OCI-LY7 (cell line): Measurements from ENCODE around the gene RPS6KB2. TPM values are rescaled to one million over a fixed set of nuclear protein-coding genes. Genes with fewer than 3 reads are reported as not detected.
"Not testable (repeated sequence)": the region's sequence is repeated elsewhere in the genome, so short reads cannot be mapped to it uniquely, and the experiment has no call there.

Experiments used
- BruUV-seq: library from RNA; stranded (reverse); fragments of 400-500 nt; replicated peaks from 2 replicates; lab custom pipeline; 2021; lab: Mats Ljungman, UMichigan
- CTCF ChIA-PET: fragments of 300-600 bp; sonication (Branson Sonifier 250); formaldehyde crosslinking; loops from one replicate; lab custom pipeline; 2022; ENCODE audit warnings: antibody characterized with exemption; ENCODE audit not compliant: unreplicated experiment; lab: Charles Lee
- POLR2A ChIA-PET: fragments of 300-600 bp; sonication (Branson Sonifier 250); formaldehyde crosslinking; loops from one replicate; lab custom pipeline; 2022; ENCODE audit warnings: antibody characterized with exemption; lab: Charles Lee
- DNase-seq: peaks from one replicate; pipeline ENCODE4 v3.0.0-alpha.2; 2015; ENCODE audit warnings: low spot score
- H2AFZ ChIP-seq: fragments of 200-600 bp; sonication (generic), shearing (Covaris generic); 2 replicates; pipeline ENCODE4 v1.6.1; 2014; ENCODE audit warnings: mild to moderate bottlenecking, antibody characterized with exemption, low read length, moderate library complexity
- H3K27ac ChIP-seq: fragments of 200-600 bp; sonication (generic); 2 replicates; pipeline ENCODE4 v1.5.1; 2014; ENCODE audit warnings: mixed run types, low read depth, mild to moderate bottlenecking, moderate library complexity, low read length, inconsistent platforms; ENCODE audit not compliant: poor library complexity, severe bottlenecking
- H3K36me3 ChIP-seq: fragments of 200-600 bp; sonication (generic); 2 replicates; pipeline ENCODE4 v1.6.1; 2014; ENCODE audit warnings: mild to moderate bottlenecking, antibody characterized with exemption, low read length, moderate library complexity, mixed read lengths; ENCODE audit not compliant: insufficient read depth
- H3K4me1 ChIP-seq: fragments of 200-600 bp; sonication (generic); 2 replicates; pipeline ENCODE4 v1.5.1; 2014; ENCODE audit warnings: mild to moderate bottlenecking, low read length; ENCODE audit not compliant: insufficient read depth, poor library complexity, severe bottlenecking
- H3K4me2 ChIP-seq: fragments of 200-600 bp; sonication (generic); 2 replicates; pipeline ENCODE4 v1.6.1; 2014; ENCODE audit warnings: mild to moderate bottlenecking, low read length
- H3K4me3 ChIP-seq: fragments of 200-600 bp; sonication (generic); 2 replicates; pipeline ENCODE4 v1.5.1; 2014; ENCODE audit warnings: mild to moderate bottlenecking, low read depth, low read length; ENCODE audit not compliant: poor library complexity, severe bottlenecking
- H3K79me2 ChIP-seq: fragments of 200-600 bp; sonication (generic); 2 replicates; pipeline ENCODE4 v1.6.1; 2016; ENCODE audit warnings: low read depth, mild to moderate bottlenecking, low read length, moderate library complexity, mixed read lengths; ENCODE audit not compliant: insufficient read depth
- H3K9me2 ChIP-seq: fragments of 200-600 bp; sonication (generic); 2 replicates; pipeline ENCODE4 v1.6.1; 2016; ENCODE audit warnings: mild to moderate bottlenecking, low read length, mixed read lengths; ENCODE audit not compliant: insufficient read depth
- H3K9me3 ChIP-seq: fragments of 200-600 bp; sonication (generic); 2 replicates; pipeline ENCODE4 v1.6.1; 2014; ENCODE audit warnings: mild to moderate bottlenecking, mixed run types, low read length, mixed read lengths
- H4K20me1 ChIP-seq: fragments of 200-600 bp; sonication (generic); 2 replicates; pipeline ENCODE4 v1.6.1; 2014; ENCODE audit warnings: mild to moderate bottlenecking, antibody characterized with exemption, low read length, moderate library complexity, mixed read lengths; ENCODE audit not compliant: insufficient read depth
- CTCF ChIP-seq: fragments of 200-600 bp; sonication (generic); conservative IDR thresholded peaks from 2 replicates; pipeline ENCODE4 v1.5.1; 2014; ENCODE audit warnings: mild to moderate bottlenecking, antibody characterized with exemption, low read length, moderate library complexity, mixed read lengths
- EZH2phosphoT487 ChIP-seq: fragments of 200-600 bp; sonication (generic); IDR thresholded peaks from 2 replicates; pipeline ENCODE4 v1.6.1; 2018; ENCODE audit warnings: low read depth, borderline replicate concordance, mild to moderate bottlenecking, mixed run types, antibody characterized with exemption, low read length, moderate library complexity, mixed read lengths
- intact Hi-C: fragments of 100-400 bp; cut with micrococcal nuclease; formaldehyde crosslinking; loops from one replicate; pipeline ENCODE4 v1.10.0; 2022; ENCODE audit not compliant: unreplicated experiment
- total RNA-seq, 2 experiments: library from RNA; depleted of rRNA in 1 of 2; stranded (reverse); fragments of >200 nt in 1 of 2; shearing (Covaris generic) in 1 of 2; gene quantifications; 2 replicates each; pipeline ENCODE4 v1.2.3, GENCODE V29; 2014 to 2022

RPS6KB2 gene
- total RNA-seq, 2 experiments from 2014 or later = 48.3 to 69.4 TPM

GRCh38 chr11:67401495-67402191, 26.7 kb upstream of the RPS6KB2 start, which contains the start of gene PPP1CA:
Gene PPP1CA, minus strand, starts transcription at chr11:67401858. Its CDS starts 76 bp downstream, at chr11:67401782.
- peaks cover 42% of the 10 kb centered on the region for H3K79me2 ChIP-seq
- H3K36me3 ChIP-seq = peaks cover 55% of the 10 kb centered on the region

GRCh38 chr11:67402192-67402839, 26.0 kb upstream of the RPS6KB2 start:
- peak overlapping the region; percentile 59 for H3K4me3 ChIP-seq
- H4K20me1 ChIP-seq, H2AFZ ChIP-seq, DNase-seq, H3K9me3 ChIP-seq, H3K9me2 ChIP-seq: not testable (repeated sequence)
- peak overlapping the region; percentile 73 for H3K4me2 ChIP-seq
- H3K27ac ChIP-seq = peak overlapping the region; percentile 97
- BruUV-seq = TSS peak; percentile 87
- ChIA-PET CTCF (interaction anchor here (0.6 to 1.1 kb wide), 4 partner anchors 35 to 1090 kb away, joined by 3 read pairs; partner anchors contain the start of gene PTPRCAP), POLR2A (interaction anchor here (0.5 to 5.1 kb wide), 18 partner anchors 8 to 654 kb away, joined by 3 to 38 read pairs (median 4); partner anchors contain the start of genes PTPRCAP, RAD9A, RPS6KB2 and TMEM134)
- peaks cover 59% of the 10 kb centered on the region for H3K4me1 ChIP-seq
- intact Hi-C loops = loop anchor here (5.0 to 10.0 kb wide), 2 partner anchors 185 to 242 kb away; no protein-coding TSS in a partner anchor
- H3K79me2 ChIP-seq = peaks cover 42% of the 10 kb centered on the region
- H3K36me3 ChIP-seq = peaks cover 54% of the 10 kb centered on the region

More at GRCh38 chr11:67401495-67402191, 26.7 kb upstream of the RPS6KB2 start, which contains the start of gene PPP1CA:
- ChIA-PET CTCF (interaction anchor here (0.6 to 1.1 kb wide), 8 partner anchors 10 to 1090 kb away, joined by 3 to 7 read pairs (median 3); partner anchors contain the start of genes PTPRCAP and RAD9A), POLR2A (interaction anchor here (0.7 to 5.1 kb wide), 17 partner anchors 10 to 653 kb away, joined by 3 to 38 read pairs (median 3); partner anchors contain the start of genes PTPRCAP, RAD9A and TMEM134)
- Histone ChIP-seq H3K27ac (peak within 1 kb of the TSS; percentile 97), H3K4me2 (peak within 1 kb of the TSS; percentile 97), H3K4me3 (peak within 1 kb of the TSS; percentile 97), H3K9me2 (no peaks in the 10 kb centered on the region), H3K9me3 (no peaks in the 10 kb centered on the region), H4K20me1 (0 out of 2 replicates have a peak, but pooled peaks cover 7% of the 10 kb centered on the region), H3K4me1 (peaks cover 59% of the 10 kb centered on the region), H2AFZ (no peak within 1 kb of the TSS)
- TF ChIP-seq CTCF (no peak; the same call in none of the 2 replicates), EZH2phosphoT487 (no peak)
- BruUV-seq = TSS peak; percentile 10
- DNase-seq = peak; percentile 92
- intact Hi-C loops = loop anchor here (5.0 to 10.0 kb wide), 2 partner anchors 186 to 243 kb away; no protein-coding TSS in a partner anchor

- intact Hi-C loops = loop anchor here (1.0 to 10.0 kb wide), 4 partner anchors 18 to 242 kb away; no protein-coding TSS in a partner anchor
- Histone ChIP-seq H3K4me2 (peak overlapping the region; percentile 73), H3K36me3 (peaks cover 53% of the 10 kb centered on the region), H3K4me3 (peak overlapping the region; percentile 79), H3K4me1 (peaks cover 66% of the 10 kb centered on the region), H3K79me2 (peaks cover 49% of the 10 kb centered on the region), H3K27ac (peak overlapping the region; percentile 97)
- H2AFZ ChIP-seq, H4K20me1 ChIP-seq, H3K9me2 ChIP-seq, CTCF ChIA-PET, BruUV-seq, DNase-seq, H3K9me3 ChIP-seq: not testable (repeated sequence)
- POLR2A ChIA-PET = interaction anchor here (0.5 to 5.1 kb wide), 11 partner anchors 8 to 197 kb away, joined by 3 to 38 read pairs (median 4); partner anchors contain the start of genes PTPRCAP, RAD9A and RPS6KB2
Observed at GRCh38 chr11:67403085-67403484, 25.2 kb upstream of the RPS6KB2 start.
